ENCODE results near the gene IQSEC1.

- TF ChIP-seq POLR2AphosphoS5 (IDR thresholded peaks at IDR 0.05; ENCODE audit: low read depth) (no peak), CTCF (conservative IDR thresholded peaks at IDR 0.05; ENCODE audit: low read depth in 2 of 2) (no peak), EZH2 (IDR thresholded peaks at IDR 0.05; ENCODE audit: low read depth, unreplicated experiment) (no peak), CREB1 (CRISPR knock-in tag; IDR thresholded peaks at IDR 0.05; ENCODE audit: low read depth) (no peak), EZH2phosphoT487 (IDR thresholded peaks at IDR 0.05; ENCODE audit: unreplicated experiment) (no peak), REST (IDR thresholded peaks at IDR 0.05; ENCODE audit: unreplicated experiment) (no peak), JUNB (IDR thresholded peaks at IDR 0.05; ENCODE audit: unreplicated experiment) (no peak), ETS1 (IDR thresholded peaks at IDR 0.05) (no peak), NANOG (IDR thresholded peaks at IDR 0.05; ENCODE audit: borderline replicate concordance) (no peak), STAT1 (IDR thresholded peaks at IDR 0.05; ENCODE audit: unreplicated experiment) (no peak)
These were observed 62.3 kb downstream of the IQSEC1 start for GRCh38 chr3:13010780-13011572.
